GM12874 (cell line): Measurements from ENCODE around the gene SYNE1.
A peak's percentile ranks its signal among the peaks of the same experiment; 100 is the strongest.

Experiments
- CTCF ChIP-seq: IDR thresholded peaks from 2 replicates; pipeline ENCODE4 v1.5.1; 2011; ENCODE audit warnings: low read depth, mild to moderate bottlenecking, control low read depth, low read length, moderate library complexity; ENCODE audit not compliant: insufficient read depth

Gene SYNE1

GRCh38 chr6:152669895-152670294, 32.7 kb upstream of the SYNE1 start:
- TF ChIP-seq CTCF: no peak

- no peak for TF ChIP-seq CTCF
These were observed 24.6 kb upstream of the SYNE1 start for GRCh38 chr6:152661776-152662175.

GRCh38 chr6:152651986-152652385, 14.8 kb upstream of the SYNE1 start:
- TF ChIP-seq CTCF: no peak

GRCh38 chr6:152648105-152648504, 10.9 kb upstream of the SYNE1 start:
- no peak for TF ChIP-seq CTCF

- peak; percentile 58 for TF ChIP-seq CTCF
These were observed 5.6 kb upstream of the SYNE1 start for GRCh38 chr6:152642578-152643375.

- no peak for TF ChIP-seq CTCF
These were observed 410 bp downstream of the SYNE1 start for GRCh38 chr6:152636609-152637295.

- TF ChIP-seq CTCF: no peak
These were observed 1.0 kb downstream of the SYNE1 start for GRCh38 chr6:152636021-152636608.
